GM18517 (cell line): ENCODE results near the gene FMNL1.
"Not testable (repeated sequence)": the region's sequence is repeated elsewhere in the genome, so short reads cannot be mapped to it uniquely, and the experiment has no call there.

Source experiments
- ATAC-seq: cut with Tn5 transposase; IDR thresholded peaks from one replicate; pipeline ENCODE4 v1.9.1; 2021; ENCODE audit warnings: mild to moderate bottlenecking, moderate library complexity; ENCODE audit not compliant: unreplicated experiment

Gene FMNL1

DNA sequence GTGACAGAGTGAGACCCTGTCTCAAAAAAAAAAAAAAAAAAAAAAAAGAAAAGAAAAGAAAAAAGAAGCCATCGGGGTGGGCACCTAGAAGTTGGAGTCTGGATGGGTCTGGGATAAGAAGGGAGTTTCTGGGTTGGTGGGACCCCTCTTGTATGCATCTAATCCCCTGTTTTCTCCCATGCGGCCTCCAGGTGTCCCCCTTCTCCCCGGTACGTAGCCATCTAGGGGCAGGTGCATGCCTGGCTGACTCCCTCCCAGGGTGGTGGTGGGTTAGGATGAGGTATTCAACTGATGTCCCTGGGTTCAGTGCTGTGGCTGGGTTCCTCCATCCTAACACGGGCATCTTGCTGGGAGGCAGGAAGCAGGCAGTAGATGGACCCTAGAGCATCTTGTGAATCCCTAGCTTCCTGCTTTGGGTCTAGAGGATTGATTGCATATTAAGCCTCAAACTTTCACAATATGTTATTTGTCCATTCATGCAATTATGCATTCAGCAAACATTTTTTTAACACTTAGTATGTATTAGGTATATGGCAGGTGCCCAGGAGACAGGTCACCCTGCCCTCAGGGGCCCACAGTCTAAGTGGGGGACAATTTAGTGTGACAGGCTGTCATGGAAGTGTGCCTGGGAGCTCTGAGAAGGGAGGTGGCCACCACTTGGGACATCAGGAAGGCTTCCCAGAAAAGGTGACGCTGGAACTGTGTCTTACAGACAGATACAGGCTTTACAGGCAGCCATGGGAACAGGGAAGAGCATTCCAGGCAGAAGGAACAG is 13.1 kb downstream of the FMNL1 start:
- ATAC-seq: no peak

DNA sequence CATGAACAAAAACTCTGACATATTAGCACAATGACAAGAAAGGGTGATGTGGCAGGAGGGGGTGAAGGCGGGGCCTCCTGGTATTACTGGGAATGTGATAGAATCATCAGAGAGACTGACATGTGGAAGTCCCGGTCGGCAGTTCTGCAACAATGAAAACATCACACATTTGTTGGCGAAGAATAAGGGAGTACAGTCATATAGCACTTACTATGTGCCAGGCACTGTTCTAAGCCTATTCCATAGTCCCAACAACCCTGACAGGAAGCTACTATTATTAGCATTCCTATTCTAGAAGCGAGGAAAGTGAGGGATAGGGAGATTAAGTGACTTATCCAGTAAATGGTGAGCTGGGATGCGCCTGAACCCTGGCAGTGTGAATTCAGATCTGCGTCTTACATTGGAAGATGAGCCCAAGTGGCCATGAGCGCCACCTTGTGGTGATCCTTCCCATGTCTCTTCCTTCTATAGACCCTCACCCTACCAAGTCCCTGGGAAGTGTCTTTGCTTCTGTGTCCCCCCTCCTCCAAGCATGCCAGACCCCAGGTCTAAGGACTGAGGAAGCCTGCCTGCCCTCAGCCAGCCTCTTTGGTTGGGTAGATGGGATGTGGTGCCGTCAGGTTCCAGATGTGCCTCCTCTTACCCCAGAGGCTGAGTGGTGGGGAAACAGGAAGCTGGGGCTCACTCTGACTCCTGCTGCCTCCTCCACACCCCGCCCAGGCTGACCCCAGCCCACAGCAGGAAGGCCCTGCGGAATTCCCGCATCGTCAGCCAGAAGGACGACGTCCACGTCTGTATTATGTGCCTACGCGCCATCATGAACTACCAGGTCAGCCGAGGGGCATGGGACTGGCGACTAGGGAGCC is 14.0 kb downstream of the FMNL1 start:
- ATAC-seq: no peak

DNA sequence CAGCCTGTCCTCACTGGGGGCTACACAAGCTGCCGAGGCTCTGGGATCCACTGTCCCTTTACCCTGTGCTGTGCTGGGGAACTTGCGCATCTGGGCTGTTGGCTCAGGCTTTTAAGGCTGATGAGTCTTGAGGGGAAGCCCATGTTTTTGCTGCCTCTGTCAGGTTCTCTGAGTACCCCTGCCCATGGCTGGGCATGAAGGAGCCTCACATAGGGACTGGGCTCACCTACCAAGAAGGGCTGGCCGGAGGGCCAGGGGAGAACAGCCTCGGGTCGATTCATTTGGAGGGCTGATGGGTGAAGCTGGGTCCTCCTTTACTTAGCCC is 14.6 kb downstream of the FMNL1 start:
- no peak for ATAC-seq

DNA sequence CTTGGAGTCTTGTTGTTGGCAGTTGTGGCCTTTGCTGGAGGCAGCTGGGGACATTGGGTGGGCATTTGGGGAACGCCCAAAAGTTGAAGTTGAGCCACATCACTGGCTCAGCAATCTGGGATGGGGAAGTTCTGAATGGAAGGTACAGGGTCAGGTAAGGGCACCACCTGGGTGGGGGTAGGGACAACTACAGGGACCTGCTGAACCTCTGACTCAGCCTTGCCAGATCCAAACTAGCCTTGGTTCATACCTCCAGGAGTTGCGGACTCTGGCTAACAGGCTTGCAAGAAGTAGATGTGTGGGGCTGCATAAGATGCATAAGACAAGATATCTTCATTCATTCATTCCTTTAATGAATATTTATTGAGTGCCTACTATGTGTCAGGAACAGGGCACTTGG is 16.0 kb downstream of the FMNL1 start:
- no peak for ATAC-seq

DNA sequence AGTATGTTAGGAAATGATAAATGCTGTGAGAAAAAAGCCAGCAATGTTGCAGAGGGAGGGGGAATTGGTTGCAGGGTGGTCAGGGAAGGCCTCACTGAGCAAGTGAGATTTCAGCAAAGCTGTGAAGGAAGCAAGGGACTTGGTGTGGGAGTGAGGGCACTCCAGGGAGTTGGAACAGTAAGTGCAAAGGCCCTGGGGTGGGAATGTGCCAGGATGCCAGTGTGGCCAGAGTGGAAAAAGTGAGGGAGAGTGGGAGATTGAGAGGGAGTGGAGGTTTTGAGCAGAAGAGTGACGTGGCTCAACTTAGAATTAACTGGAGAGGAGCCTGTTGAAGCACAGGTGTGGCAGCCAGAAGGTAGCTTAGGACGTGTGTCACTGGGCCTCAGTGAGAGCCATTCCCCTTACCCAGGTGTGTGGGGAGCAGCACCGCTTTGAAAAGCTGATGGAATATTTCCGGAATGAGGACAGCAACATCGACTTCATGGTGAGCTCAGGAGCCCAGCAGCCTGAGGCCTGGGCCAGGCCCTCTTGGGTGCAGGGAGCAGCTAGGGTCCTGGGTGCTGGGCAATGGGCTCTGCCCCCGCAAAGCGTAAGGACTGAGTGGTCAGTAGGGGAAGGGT is 16.6 kb downstream of the FMNL1 start:
- no peak for ATAC-seq

DNA sequence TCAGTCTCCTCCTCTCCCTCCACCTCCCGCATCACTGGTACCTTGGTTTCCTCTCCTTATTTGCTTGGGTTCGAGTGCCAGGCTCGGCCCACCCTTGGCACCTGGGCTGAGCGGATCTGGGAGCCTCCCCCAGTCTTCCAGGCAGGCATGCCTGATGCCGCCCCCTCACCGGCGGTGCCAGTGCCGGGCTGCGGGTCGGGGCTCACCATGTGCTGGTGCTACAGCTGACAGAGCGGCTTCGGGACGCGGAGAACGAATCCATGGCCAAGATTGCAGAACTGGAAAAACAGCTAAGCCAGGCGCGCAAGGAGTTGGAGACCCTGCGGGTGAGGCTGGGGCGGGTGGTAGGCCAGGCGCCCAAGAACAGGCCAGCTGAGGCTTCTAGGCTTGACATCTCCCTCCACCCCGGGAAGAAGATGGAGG is 19.2 kb downstream of the FMNL1 start:
- ATAC-seq: no peak

DNA sequence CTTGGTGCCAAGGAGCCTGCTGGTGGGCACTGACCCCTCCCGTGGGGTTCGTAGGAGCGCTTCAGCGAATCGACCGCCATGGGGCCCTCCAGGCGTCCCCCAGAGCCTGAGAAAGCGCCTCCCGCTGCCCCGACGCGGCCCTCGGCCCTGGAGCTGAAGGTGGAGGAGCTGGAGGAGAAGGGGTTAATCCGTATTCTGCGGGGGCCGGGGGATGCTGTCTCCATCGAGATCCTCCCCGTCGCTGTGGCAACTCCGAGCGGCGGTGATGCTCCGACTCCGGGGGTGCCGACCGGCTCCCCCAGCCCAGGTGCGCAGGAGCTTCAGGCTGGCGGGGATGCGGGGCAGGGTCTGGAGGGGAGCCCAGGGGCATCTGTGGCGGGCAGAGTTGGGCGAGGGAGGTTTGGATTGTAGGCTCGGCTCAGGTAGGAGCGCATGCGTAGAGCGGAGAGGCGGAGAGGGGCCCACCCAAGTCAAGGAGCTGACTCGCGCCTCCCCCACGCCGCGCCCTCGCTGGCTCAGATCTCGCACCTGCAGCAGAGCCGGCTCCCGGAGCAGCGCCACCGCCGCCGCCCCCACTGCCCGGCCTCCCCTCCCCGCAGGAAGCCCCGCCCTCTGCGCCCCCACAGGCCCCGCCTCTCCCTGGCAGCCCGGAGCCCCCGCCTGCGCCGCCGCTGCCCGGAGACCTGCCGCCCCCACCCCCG is 19.8 kb downstream of the FMNL1 start:
- ATAC-seq: no peak

DNA sequence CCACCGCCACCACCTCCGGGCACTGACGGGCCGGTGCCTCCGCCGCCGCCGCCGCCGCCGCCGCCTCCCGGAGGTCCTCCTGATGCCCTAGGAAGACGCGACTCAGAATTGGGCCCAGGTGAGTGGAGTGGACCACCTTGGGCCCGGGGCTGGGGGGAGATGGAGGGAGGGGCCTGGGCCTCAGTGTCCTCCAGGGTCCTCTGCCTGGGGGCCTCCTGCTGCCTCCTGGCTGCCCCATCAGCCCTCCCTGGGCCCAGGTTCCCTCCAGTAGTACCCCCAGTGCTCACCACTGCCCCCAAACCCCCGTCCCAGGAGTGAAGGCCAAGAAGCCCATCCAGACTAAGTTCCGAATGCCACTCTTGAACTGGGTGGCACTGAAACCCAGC is 20.3 kb downstream of the FMNL1 start:
- ATAC-seq: no peak

DNA sequence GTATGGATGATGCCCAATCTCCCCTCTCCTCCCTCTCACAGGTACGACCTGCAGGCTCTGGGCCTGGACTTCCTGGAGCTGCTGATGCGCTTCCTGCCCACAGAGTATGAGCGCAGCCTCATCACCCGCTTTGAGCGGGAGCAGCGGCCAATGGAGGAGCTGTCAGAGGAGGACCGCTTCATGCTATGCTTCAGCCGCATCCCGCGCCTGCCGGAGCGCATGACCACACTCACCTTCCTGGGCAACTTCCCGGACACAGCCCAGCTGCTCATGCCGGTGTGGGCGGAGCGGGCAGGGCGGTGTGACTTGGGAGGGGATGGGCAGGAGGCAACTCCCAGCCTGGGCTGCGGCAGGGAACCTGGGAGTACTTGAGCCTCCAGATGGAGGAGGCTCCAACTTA is 22.1 kb downstream of the FMNL1 start:
- ATAC-seq: no peak

DNA sequence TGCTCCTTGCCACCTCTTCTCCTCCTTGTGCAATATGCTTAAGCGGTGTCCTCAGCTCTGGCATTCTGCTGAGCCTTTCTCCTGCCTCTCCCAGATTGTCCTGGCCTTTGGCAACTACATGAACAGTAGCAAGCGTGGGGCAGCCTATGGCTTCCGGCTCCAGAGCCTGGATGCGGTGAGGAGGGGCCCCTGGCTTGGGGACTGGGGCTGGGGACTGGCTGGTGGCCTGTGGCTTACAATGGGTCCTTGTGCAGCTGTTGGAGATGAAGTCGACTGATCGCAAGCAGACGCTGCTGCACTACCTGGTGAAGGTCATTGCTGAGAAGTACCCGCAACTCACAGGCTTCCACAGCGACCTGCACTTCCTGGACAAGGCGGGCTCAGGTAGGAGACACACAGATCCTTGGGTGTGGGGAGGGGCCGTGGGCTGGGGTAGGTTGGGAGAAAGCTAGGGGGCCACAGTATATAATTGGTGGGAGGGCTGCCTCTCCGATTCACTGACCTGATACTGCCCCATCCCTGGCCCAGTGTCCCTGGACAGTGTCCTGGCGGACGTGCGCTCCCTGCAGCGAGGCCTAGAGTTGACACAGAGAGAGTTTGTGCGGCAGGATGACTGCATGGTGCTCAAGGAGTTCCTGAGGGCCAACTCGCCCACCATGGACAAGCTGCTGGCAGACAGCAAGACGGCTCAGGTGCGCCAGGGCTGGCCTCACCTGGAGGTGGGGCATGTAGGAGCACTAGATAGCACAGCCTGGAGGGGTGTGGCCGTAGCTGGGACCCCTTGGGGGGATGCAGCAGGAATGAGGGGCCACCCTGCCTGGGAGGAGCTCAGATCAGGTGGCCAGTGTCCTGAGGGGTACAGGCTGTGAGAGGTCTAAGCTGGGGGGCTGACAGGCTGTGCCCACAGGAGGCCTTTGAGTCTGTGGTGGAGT is 23.3 kb downstream of the FMNL1 start:
- no peak for ATAC-seq

DNA sequence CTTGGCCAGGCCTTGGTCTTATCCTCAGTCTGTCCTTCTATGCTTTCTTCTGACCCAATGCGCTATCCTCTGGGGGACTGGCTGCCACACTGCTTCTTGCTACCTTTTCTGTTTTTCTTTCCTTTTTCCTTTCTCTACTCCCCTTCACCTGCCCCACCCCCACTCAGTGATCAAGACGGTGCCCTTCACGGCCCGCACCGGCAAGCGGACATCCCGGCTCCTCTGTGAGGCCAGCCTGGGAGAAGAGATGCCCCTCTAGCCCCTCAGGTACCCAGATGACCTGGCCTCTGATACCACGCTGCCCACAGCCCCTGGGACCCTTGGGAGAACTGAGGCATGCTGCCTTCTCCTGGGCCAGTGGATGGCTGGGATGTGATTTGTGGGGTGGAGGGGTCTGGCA is 24.7 kb downstream of the FMNL1 start:
- no peak for ATAC-seq

DNA sequence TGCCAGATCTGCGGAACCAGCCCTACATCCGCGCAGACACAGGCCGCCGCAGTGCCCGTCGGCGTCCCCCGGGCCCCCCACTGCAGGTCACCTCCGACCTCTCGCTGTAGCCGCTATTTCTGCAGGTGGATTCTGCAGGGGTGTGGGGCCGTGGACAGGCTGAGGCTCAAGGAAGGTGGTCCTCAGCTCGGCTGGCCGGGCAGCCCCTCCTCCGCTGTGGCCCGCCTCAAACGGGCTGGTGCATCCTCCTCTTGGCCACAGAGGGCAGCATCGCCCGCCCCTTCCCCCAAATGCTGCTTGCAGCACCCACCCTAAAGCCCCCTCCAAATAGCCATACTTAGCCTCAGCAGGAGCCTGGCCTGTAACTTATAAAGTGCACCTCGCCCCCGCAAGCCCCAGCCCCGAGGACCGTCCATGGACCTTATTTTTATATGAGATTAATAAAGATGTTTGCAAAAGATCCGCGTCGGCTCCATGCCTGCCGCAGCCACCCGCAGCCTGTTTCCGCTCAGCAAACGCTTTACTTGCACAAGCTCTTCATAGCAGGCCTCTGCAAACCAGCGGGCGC is 25.3 kb downstream of the FMNL1 start:
- ATAC-seq: peak; percentile 2

DNA sequence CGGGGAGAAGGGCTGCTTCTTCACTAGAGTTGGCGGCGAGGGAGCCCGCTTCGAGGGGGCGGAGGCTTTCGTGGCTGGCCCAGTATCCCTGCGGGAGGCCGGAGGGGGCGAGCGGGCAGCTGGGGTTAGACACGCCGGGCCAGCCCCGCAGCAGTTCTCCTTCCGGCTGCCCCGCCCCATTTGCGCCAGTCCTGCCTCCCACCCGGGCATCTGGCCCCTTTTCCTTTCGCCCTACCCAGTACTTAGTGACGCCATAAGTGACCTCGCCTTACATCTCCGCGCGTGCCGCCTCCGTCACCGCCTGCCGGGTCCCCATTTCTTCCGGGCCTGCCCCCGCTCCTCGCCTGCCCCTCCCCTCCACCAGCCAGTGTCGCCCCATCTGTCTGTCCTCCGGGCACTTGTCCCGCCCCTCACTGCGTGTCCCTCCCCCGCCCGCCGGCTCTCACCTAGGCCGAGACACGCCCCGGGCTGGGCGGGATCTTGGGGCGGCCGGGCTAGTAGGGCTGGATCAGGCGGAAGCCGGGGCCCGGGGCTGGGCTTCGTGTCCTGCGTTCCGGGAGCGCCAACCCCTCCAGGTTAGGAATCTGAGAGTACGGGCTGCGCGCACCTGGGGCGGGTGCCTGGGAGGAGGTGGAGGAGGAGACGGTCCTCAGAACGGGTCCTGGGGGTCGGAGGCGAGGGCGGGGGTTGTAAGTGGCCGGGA is 25.9 kb downstream of the FMNL1 start:
- ATAC-seq: peak; percentile 68

DNA sequence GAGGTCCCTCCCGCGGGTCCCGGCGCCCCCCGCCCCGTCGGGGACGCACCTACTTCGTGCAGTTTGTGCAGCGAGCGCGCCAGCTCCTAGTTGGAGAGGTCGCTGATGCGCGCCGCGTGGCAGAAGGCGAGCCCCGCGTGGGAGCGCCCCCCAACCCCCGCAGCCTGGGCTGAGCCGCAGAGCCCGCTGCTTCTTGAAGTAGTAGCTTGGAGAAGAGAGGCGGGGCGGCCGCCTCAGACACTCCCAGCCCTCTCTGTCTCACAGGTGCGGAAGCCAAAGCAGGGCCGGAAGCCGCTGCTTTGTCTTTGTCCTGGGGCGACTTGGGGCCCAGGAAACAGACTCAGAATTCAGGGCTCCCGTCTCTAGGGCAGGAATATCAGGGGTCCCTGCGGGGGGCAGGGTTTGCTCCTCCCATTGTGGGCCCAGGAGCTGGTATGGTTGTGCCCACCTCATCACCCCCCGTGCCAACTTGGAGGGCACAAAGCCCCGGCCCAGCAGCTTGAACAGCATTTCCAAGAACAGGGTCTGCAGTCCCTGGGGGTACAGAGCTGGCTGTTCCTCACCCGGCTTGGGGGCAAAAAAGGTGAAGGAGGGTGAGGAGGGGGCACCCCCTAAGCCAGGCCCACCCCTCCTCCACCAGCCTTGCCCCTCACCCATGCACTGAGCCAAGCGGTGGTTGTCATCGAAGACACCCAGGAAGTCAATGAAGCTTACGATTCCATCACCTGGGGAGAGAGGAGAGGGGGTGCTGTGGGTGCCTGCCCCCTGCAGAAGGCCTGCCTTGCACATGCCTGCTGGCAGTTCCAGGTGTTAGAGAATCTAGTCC is 26.7 kb downstream of the FMNL1 start:
- ATAC-seq: peak; percentile 45

DNA sequence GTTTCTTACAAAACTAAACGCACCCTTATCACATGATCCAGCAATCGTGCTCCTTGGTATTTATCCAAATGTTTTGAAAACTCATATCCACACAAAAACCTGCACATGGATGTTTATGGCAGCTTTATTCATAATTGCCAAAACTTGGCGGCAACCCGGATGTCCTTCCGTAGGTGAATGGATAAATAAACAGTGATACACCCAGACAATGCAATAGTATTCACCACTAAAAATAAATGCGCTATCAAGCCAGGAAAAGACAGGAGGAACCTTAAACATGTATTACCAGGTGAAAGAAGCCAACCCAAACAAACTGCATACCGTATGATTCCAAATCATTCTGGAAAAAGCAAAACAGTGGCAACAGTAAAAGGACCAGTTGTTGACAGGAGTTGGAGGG is 30.2 kb downstream of the FMNL1 start:
- no peak for ATAC-seq

DNA sequence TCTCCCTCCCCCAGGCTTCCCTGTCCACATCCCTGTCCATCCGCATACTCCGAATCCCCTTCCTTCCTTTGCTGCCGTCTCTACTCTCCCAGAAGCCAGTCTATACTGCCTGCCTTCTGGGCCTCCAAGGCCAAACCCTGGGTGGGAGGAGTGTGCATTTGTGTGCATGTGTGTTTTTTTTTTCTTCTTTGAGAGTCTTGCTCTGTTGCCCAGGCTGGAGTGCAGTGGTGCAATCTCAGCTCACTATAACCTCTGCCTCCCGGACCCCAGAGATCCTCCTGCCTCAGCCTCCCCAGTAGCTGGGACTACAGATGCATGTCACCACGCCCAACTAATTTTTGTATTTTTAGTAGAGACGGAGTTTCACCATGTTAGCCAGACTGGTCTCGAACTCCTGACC is 31.6 kb downstream of the FMNL1 start:
- not testable (repeated sequence) for ATAC-seq

DNA sequence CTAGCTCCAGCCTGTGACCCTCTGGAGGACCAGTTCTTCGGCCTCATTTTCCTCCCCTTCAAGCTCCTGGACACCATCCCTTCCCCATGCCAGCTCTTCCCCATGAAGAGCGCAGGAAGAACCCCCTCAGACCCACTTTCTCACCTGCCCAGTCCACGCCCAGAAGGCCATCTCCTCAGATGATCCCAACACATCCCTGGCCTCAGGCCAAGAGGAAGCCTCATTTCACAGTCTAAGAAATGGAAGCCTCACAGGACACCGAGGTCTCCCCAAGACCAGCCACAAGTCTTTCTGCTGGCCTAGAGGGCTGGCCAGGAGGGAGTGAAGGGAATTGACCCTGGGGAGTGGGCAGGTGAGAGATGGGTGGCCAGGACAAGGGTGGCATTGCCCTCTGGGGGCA is 32.2 kb downstream of the FMNL1 start:
- no peak for ATAC-seq

DNA sequence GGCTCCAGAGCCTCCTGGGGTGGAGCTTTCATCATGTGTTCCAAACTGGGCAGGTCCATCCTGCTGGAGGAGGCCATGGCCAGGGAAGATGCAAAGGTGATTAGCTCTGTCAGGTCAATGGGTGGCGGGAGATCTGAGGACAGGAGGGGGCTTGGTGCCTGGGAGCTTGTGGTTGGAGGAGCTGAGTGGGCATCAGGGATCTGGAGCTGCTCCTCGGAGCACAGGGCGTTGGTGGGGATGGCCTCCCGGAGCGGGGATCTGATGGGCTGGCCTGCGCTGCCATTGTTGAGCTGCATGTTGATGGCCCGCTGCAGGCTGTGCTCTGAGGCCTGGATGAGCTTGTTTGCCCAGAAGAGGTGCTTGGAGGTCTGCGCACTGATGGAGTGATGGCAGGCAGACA is 33.7 kb downstream of the FMNL1 start:
- ATAC-seq: no peak
